ENCODE data around the gene KRTAP10-3. TPM values are rescaled to one million over a fixed set of nuclear protein-coding genes. Genes with fewer than 3 reads are reported as not detected.

The KRTAP10-3 gene
- total and polyA plus RNA-seq, 11 donors = not detected

- Histone ChIP-seq H3K27ac (no peak overlapping the region), H3K27me3 (peaks cover 0 to 27% (median 0%) of the 10 kb centered on the region in 9 donors), H3K4me3 (no peak overlapping the region), H3K36me3 (no peaks in the 10 kb centered on the region), H3K4me1 (peaks cover 0 to 9% (median 0%) of the 10 kb centered on the region in 12 donors), H3K9me3 (peaks cover 0 to 3% (median 0%) of the 10 kb centered on the region in 12 donors)
- no peak for ATAC-seq
- TF ChIP-seq, protein P1, sequence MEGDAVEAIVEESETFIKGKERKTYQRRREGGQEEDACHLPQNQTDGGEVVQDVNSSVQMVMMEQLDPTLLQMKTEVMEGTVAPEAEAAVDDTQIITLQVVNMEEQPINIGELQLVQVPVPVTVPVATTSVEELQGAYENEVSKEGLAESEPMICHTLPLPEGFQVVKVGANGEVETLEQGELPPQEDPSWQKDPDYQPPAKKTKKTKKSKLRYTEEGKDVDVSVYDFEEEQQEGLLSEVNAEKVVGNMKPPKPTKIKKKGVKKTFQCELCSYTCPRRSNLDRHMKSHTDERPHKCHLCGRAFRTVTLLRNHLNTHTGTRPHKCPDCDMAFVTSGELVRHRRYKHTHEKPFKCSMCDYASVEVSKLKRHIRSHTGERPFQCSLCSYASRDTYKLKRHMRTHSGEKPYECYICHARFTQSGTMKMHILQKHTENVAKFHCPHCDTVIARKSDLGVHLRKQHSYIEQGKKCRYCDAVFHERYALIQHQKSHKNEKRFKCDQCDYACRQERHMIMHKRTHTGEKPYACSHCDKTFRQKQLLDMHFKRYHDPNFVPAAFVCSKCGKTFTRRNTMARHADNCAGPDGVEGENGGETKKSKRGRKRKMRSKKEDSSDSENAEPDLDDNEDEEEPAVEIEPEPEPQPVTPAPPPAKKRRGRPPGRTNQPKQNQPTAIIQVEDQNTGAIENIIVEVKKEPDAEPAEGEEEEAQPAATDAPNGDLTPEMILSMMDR (IDR thresholded peaks at IDR 0.05) = no peak
- TF ChIP-seq POLR2A (IDR thresholded peaks at IDR 0.05) = no peak
- peak in 1 of 5 donors; percentile 22 for DNase-seq
- intact Hi-C loops (cut with DNase I) = no loop called here
- 76 to 86% (median 80%) methylated on average over 1 to 10 of the region's 10 CpGs for WGBS, 4 donors
Observed at GRCh38 chr21:44590311-44590721, 31.7 kb upstream of the KRTAP10-3 start.

- peaks cover 0 to 3% (median 0%) of the 10 kb centered on the region in 12 donors for H3K9me3 ChIP-seq
- 70 to 81% (median 77%) methylated on average over 20 to 24 of the region's 24 CpGs for WGBS, 4 donors
- DNase-seq = no peak
Observed at GRCh38 chr21:44589586-44590305, 31.2 kb upstream of the KRTAP10-3 start.

DNA sequence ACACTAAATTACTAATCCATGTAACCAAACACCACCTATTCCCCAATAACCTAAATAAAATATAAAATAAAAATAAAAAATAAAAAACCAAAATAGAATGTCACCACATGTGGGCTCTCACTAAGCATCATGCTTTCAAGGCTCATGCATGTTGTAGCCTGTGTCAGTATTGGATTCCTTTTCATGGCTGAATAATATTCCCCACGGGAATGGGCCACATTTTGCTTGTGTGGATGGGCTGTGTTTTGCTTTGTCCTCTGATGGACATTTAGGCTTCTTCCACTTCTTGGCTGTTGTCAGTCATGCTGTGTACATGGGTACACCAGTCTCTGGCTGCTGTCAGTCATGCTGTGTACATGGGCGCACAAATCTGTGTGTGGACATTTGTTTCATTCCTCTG lies 30.5 kb upstream of the KRTAP10-3 start:
- Histone ChIP-seq H3K4me1 (peaks cover 0 to 9% (median 0%) of the 10 kb centered on the region in 12 donors), H3K27me3 (peaks cover 0 to 30% (median 0%) of the 10 kb centered on the region in 9 donors), H3K4me3 (no peak overlapping the region), H3K27ac (no peak overlapping the region), H3K9me3 (peaks cover 0 to 3% (median 0%) of the 10 kb centered on the region in 12 donors), H3K36me3 (no peaks in the 10 kb centered on the region)
- DNase-seq = no peak
- intact Hi-C loops (cut with DNase I) = no loop called here
- WGBS, 4 donors = 85 to 100% (median 93%) methylated on average over 2 of the region's 2 CpGs
- no peak for ATAC-seq
- TF ChIP-seq, protein P1 (IDR thresholded peaks at IDR 0.05) = no peak
- TF ChIP-seq POLR2A (IDR thresholded peaks at IDR 0.05) = no peak

More at GRCh38 chr21:44589586-44590305, 31.2 kb upstream of the KRTAP10-3 start:
- no peaks in the 10 kb centered on the region for H3K36me3 ChIP-seq
- TF ChIP-seq, protein P1 (IDR thresholded peaks at IDR 0.05) = no peak
- TF ChIP-seq POLR2A (IDR thresholded peaks at IDR 0.05) = no peak
- peaks cover 0 to 9% (median 0%) of the 10 kb centered on the region in 12 donors for H3K4me1 ChIP-seq
- no peak overlapping the region for H3K27ac ChIP-seq
- peaks cover 0 to 30% (median 0%) of the 10 kb centered on the region in 9 donors for H3K27me3 ChIP-seq
- H3K4me3 ChIP-seq = no peak overlapping the region
- intact Hi-C loops (cut with DNase I) = no loop called here
- ATAC-seq = peak in 1 of 4 donors; percentile 29

DNA sequence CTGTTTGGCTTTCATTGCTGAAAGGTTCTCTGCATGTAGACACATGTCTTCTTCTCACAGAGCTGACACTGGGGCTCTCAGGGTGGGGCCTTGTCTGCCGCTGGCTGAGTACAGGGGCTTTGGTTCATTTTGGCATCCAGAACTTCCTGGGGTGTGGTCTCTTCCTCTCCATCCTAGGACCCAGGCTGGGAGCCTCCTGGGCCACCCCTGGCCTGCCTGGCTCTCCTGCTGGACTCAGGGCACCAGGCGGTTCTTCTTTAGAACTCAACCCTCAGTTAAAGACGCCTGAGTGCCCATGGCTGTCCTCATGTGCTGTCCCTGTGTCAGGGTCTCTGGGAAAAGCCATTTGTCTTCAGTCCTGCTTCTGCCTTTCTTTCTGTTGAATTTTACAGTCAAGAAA lies 27.3 kb upstream of the KRTAP10-3 start:
- H3K27me3 ChIP-seq = peaks cover 0 to 42% (median 0%) of the 10 kb centered on the region in 9 donors
- no peak for ATAC-seq
- WGBS, 4 donors = 70 to 83% (median 79%) methylated on average over 3 of the region's 3 CpGs
- TF ChIP-seq, protein P1 (IDR thresholded peaks at IDR 0.05) = no peak
- TF ChIP-seq POLR2A (IDR thresholded peaks at IDR 0.05) = no peak
- DNase-seq = no peak
- H3K9me3 ChIP-seq = peaks cover 0 to 15% (median 4%) of the 10 kb centered on the region in 12 donors
- H3K4me3 ChIP-seq = no peak overlapping the region
- H3K27ac ChIP-seq = no peak overlapping the region
- H3K36me3 ChIP-seq = no peaks in the 10 kb centered on the region
- H3K4me1 ChIP-seq = no peaks in the 10 kb centered on the region
- intact Hi-C loops (cut with DNase I) = no loop called here

Measured in heart left ventricle (tissue), 16 donors.